Prostate gland (tissue), 2 donors: Measurements from ENCODE around the gene PES1.

Source experiments
- CTCF ChIP-seq, 4 experiments: fragments of 200-600 bp in 2 of 4; fragments of 450-650 bp in 2 of 4; sonication (generic) in 2 of 4; IDR thresholded peaks; 1 replicate in 3 of 4; 2 replicates in 1 of 4; pipeline ENCODE4 v1.5.1; 2016 to 2019; ENCODE audit warnings: antibody characterized with exemption in 4 of 4, mild to moderate bottlenecking in 2 of 4, moderate library complexity in 2 of 4
- POLR2AphosphoS5 ChIP-seq: sonication (generic); formaldehyde crosslinking; IDR thresholded peaks from one replicate; pipeline ENCODE4 v1.6.1; 2017; ENCODE audit warnings: antibody characterized with exemption

- TF ChIP-seq POLR2AphosphoS5 = no peak
- no peak for TF ChIP-seq CTCF (IDR thresholded peaks at IDR 0.05)
Measured at GRCh38 chr22:30610299-30610698, 18.6 kb upstream of the PES1 start.
